GM12891 (cell line): Measurements from ENCODE around the gene EIF3J.
A peak's percentile ranks its signal among the peaks of the same experiment; 100 is the strongest.
"Not testable (repeated sequence)": the region's sequence is repeated elsewhere in the genome, so short reads cannot be mapped to it uniquely, and the experiment has no call there.

Experiments used
- DNase-seq: peaks from one replicate; pipeline ENCODE4 v3.0.0; 2011; ENCODE audit warnings: low spot score; ENCODE audit not compliant: insufficient read length
- FAIRE-seq: peaks from 2 replicates; lab custom pipeline; 2011; peaks lifted over from hg19 to GRCh38; lab: Jason Lieb, UNC
- PAX5 ChIP-seq: IDR thresholded peaks from 2 replicates; pipeline ENCODE4 v1.6.1; 2011; ENCODE audit warnings: low read length, moderate library complexity, mild to moderate bottlenecking; ENCODE audit not compliant: insufficient read depth, severe bottlenecking
- POLR2A ChIP-seq: IDR thresholded peaks from 2 replicates; pipeline ENCODE4 v1.6.1; 2011; ENCODE audit warnings: low read depth, low read length, control low read depth
- POLR2AphosphoS5 ChIP-seq: IDR thresholded peaks from 2 replicates; pipeline ENCODE4 v1.6.1; 2011; ENCODE audit warnings: low read depth, low read length, control low read depth
- POU2F2 ChIP-seq: IDR thresholded peaks from 2 replicates; pipeline ENCODE4 v1.6.1; 2011; ENCODE audit warnings: low read depth, mild to moderate bottlenecking, control low read depth, low read length, moderate library complexity
- SPI1 ChIP-seq: IDR thresholded peaks from 2 replicates; pipeline ENCODE4 v1.6.1; 2011; ENCODE audit warnings: low read depth, low read length, control low read depth
- TAF1 ChIP-seq: IDR thresholded peaks from 2 replicates; pipeline ENCODE4 v1.6.1; 2011; ENCODE audit warnings: low read depth, low read length, control low read depth

Gene EIF3J

GRCh38 chr15:44519537-44519936, 17.4 kb upstream of the EIF3J start:
- no peak for TF ChIP-seq POLR2AphosphoS5
- TF ChIP-seq POLR2A, result no peak
- no peak for TF ChIP-seq PAX5
- TF ChIP-seq SPI1, result no peak
- no peak for TF ChIP-seq POU2F2
- no peak for TF ChIP-seq TAF1
- FAIRE-seq, result no peak
- no peak for DNase-seq

GRCh38 chr15:44525018-44525417, 11.9 kb upstream of the EIF3J start:
- DNase-seq (no peak), FAIRE-seq (no peak)
- TF ChIP-seq POLR2A (no peak), POU2F2 (no peak), TAF1 (no peak), POLR2AphosphoS5 (no peak), PAX5 (no peak), SPI1 (no peak)

DNA sequence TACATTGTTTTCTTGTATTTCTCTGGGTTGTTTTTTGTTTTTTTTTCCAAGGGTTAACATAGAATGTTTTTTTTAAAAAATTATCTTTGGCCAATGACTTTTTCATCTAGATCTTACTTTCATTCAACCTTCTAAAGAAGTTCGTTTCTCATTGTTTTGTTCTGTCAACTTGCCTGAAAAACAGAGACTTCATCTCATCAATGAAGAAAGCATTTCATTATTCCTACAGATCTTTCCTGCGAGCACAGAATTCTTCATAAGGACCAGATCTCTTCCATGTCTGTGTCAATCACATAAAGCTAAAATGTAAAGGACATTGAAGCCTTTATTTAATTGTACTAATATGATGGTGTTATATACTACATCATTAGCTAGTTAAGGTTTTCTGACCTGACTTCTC, 9.7 kb upstream of the EIF3J start:
- no peak for DNase-seq
- no peak for FAIRE-seq
- TF ChIP-seq POLR2A (no peak), POLR2AphosphoS5 (no peak), TAF1 (no peak), SPI1 (no peak), POU2F2 (no peak), PAX5 (no peak)

- TF ChIP-seq POLR2A (0 out of 2 replicates have a peak, but pooled peaks have one; percentile 10), SPI1 (no peak)
- DNase-seq (no peak), FAIRE-seq (no peak)
Observed at GRCh38 chr15:44529864-44530604, 6.9 kb upstream of the EIF3J start.

GRCh38 chr15:44530653-44531052, 6.3 kb upstream of the EIF3J start:
- FAIRE-seq, result no peak
- no peak for DNase-seq
- TF ChIP-seq POLR2AphosphoS5 (no peak), POLR2A (no peak), TAF1 (no peak), SPI1 (no peak), PAX5 (no peak)

GRCh38 chr15:44532275-44532674, 4.7 kb upstream of the EIF3J start:
- not testable (repeated sequence) for FAIRE-seq, DNase-seq

DNA sequence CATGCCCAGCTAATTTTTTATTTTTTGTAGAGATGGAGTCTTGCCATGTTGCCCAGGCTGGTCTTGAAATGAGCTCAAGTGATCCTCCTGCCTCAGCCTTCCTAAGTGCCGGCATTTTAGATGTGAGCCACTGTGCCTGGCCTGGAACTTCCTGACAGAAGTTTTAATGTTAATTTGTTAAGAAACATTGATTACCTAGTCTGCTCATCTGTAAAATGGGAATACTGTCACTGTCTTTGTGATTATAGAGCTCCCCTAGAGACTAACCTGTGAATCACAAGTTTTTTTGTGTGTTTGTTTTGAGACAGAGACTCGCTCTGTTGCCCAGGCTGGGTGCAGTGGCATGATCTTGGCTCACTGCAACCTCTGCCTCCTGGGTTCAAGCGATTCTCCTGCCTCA, 4.3 kb upstream of the EIF3J start:
- DNase-seq (no peak), FAIRE-seq (no peak)
- TF ChIP-seq POLR2AphosphoS5 (no peak), POU2F2 (no peak), SPI1 (no peak), POLR2A (no peak), PAX5 (no peak), TAF1 (no peak)

GRCh38 chr15:44535092-44535491, 1.9 kb upstream of the EIF3J start:
- FAIRE-seq (no peak), DNase-seq (no peak)
- TF ChIP-seq TAF1 (no peak), PAX5 (no peak), POU2F2 (no peak), POLR2AphosphoS5 (no peak), POLR2A (no peak), SPI1 (no peak)

GRCh38 chr15:44535523-44536301, 1.2 kb upstream of the EIF3J start:
- no peak for DNase-seq
- TF ChIP-seq PAX5, result no peak
- TF ChIP-seq POU2F2, result no peak
- no peak for TF ChIP-seq TAF1
- FAIRE-seq, result no peak

DNA sequence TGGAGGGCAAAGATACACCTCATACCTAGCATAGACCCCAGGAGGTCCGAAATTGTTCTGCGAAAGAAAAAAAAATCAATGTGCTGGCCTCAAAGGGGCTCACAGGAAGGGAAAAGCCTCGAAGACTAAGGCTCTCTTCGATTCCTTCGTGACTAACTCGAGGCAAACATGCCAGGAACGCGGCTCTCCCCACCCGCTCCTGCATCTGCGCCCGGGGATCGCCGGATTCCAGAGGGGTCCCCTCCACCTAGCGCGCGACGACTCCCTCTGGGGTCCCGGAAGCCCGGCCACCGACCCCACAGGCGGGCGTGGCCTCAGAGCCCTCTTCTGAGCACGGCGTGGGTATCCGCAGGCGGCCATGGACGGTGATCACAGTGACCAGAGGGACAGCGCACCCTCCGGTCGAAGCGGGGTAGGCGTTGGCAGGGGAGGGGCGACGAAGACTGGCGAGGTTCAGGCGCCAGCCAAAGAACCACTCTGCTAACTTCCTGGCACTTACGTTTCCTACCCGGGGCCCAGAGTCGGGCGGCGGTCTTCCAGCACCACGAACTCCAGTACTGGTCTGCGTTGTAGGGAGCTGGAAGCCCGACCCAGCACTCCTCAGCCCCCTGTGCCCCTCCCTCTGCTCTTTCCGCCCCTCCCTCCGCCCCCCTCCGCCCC, 515 bp upstream of the EIF3J start:
- TF ChIP-seq SPI1, result no peak
- TF ChIP-seq POLR2AphosphoS5, result peak; percentile 53; the same call in 1 of the 2 replicates
- no peak for TF ChIP-seq POU2F2
- peak; percentile 33; the same call in 1 of the 2 replicates for TF ChIP-seq TAF1
- TF ChIP-seq POLR2A, result peak; percentile 9; the same call in 1 of the 2 replicates
- DNase-seq, result no peak
- no peak for FAIRE-seq
